Measurements from ENCODE around the gene ZNF358.

ZNF358 gene

GRCh38 chr19:7500811-7501450 lies 15.0 kb upstream of the ZNF358 start:
- POLR2A ChIA-PET (ENCODE audit: low non-redundant PET), result interaction anchor here (0.7 to 0.8 kb wide), 2 partner anchors 11 to 34 kb away, joined by 3 read pairs; no protein-coding TSS in a partner anchor
- H3K27ac ChIP-seq, result peak overlapping the region; percentile 37
- CTCF ChIA-PET, result no interaction called here
- TF ChIP-seq CTCF (conservative IDR thresholded peaks at IDR 0.05; ENCODE audit: low read depth), result no peak
- DNase-seq (ENCODE audit: low spot score), result peak; percentile 63

GRCh38 chr19:7502552-7502951 lies 13.4 kb upstream of the ZNF358 start:
- no peak for DNase-seq (ENCODE audit: low spot score)
- no peak for TF ChIP-seq CTCF (conservative IDR thresholded peaks at IDR 0.05; ENCODE audit: low read depth)
- ChIA-PET CTCF (no interaction called here), POLR2A (ENCODE audit: low non-redundant PET) (no interaction called here)
- H3K27ac ChIP-seq, result no peak overlapping the region

- TF ChIP-seq CTCF (conservative IDR thresholded peaks at IDR 0.05; ENCODE audit: low read depth), result no peak
- DNase-seq (ENCODE audit: low spot score), result no peak
- CTCF ChIA-PET, result interaction anchor here (0.7 kb wide), 2 partner anchors 122 to 434 kb away, joined by 3 to 6 read pairs; no protein-coding TSS in a partner anchor
- no peak overlapping the region for H3K27ac ChIP-seq
- POLR2A ChIA-PET (ENCODE audit: low non-redundant PET), result no interaction called here
These were observed 11.2 kb upstream of the ZNF358 start for GRCh38 chr19:7504684-7505083.

GRCh38 chr19:7505288-7505681 lies 10.6 kb upstream of the ZNF358 start:
- no peak for DNase-seq (ENCODE audit: low spot score)
- ChIA-PET POLR2A (ENCODE audit: low non-redundant PET) (no interaction called here), CTCF (interaction anchor here (0.7 to 0.8 kb wide), 2 partner anchors 163 to 433 kb away, joined by 3 to 6 read pairs; no protein-coding TSS in a partner anchor)
- no peak for TF ChIP-seq CTCF (conservative IDR thresholded peaks at IDR 0.05; ENCODE audit: low read depth)
- peak overlapping the region; percentile 71; the same call in 1 of the 2 replicates for H3K27ac ChIP-seq

- TF ChIP-seq CTCF (conservative IDR thresholded peaks at IDR 0.05; ENCODE audit: low read depth), result no peak
- DNase-seq (ENCODE audit: low spot score), result peak; percentile 81
- POLR2A ChIA-PET (ENCODE audit: low non-redundant PET), result interaction anchor here (0.8 kb wide), 1 partner anchor 18 kb away, joined by 3 read pairs; no protein-coding TSS in a partner anchor
- CTCF ChIA-PET, result interaction anchor here (0.8 kb wide), 1 partner anchor 164 kb away, joined by 3 read pairs; no protein-coding TSS in a partner anchor
- peak overlapping the region; percentile 71 for H3K27ac ChIP-seq
These were observed 10.1 kb upstream of the ZNF358 start for GRCh38 chr19:7505682-7506384.

- ChIA-PET CTCF (no interaction called here), POLR2A (ENCODE audit: low non-redundant PET) (interaction anchor here (0.8 to 1.0 kb wide), 2 partner anchors 12 to 17 kb away, joined by 3 read pairs; no protein-coding TSS in a partner anchor)
- peak; percentile 84 for DNase-seq (ENCODE audit: low spot score)
- no peak for TF ChIP-seq CTCF (conservative IDR thresholded peaks at IDR 0.05; ENCODE audit: low read depth)
- peak overlapping the region; percentile 71 for H3K27ac ChIP-seq
These were observed 9.2 kb upstream of the ZNF358 start for GRCh38 chr19:7506385-7507328.
